Measurements from ENCODE around the gene ZNF804B.

GRCh38 chr7:88758381-88759229 lies 895 bp upstream of the ZNF804B start:
- TF ChIP-seq EP300 (IDR thresholded peaks at IDR 0.05) (no peak), POLR2A (IDR thresholded peaks at IDR 0.05) (no peak)
- TF ChIP-seq, protein P1, sequence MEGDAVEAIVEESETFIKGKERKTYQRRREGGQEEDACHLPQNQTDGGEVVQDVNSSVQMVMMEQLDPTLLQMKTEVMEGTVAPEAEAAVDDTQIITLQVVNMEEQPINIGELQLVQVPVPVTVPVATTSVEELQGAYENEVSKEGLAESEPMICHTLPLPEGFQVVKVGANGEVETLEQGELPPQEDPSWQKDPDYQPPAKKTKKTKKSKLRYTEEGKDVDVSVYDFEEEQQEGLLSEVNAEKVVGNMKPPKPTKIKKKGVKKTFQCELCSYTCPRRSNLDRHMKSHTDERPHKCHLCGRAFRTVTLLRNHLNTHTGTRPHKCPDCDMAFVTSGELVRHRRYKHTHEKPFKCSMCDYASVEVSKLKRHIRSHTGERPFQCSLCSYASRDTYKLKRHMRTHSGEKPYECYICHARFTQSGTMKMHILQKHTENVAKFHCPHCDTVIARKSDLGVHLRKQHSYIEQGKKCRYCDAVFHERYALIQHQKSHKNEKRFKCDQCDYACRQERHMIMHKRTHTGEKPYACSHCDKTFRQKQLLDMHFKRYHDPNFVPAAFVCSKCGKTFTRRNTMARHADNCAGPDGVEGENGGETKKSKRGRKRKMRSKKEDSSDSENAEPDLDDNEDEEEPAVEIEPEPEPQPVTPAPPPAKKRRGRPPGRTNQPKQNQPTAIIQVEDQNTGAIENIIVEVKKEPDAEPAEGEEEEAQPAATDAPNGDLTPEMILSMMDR (IDR thresholded peaks at IDR 0.05) = no peak
